AG09309 (cell line): ENCODE data around the gene OSBPL7.

ENCODE experiments used
- DNase-seq: peaks from one replicate; pipeline ENCODE4 v3.0.0-alpha.2; 2010; ENCODE audit warnings: low read depth
- H3K4me3 ChIP-seq: 2 replicates; pipeline ENCODE4 v1.5.1; 2011; ENCODE audit warnings: mild to moderate bottlenecking, low read depth, low read length, moderate library complexity; ENCODE audit not compliant: control insufficient read depth
- CTCF ChIP-seq: IDR thresholded peaks from 2 replicates; pipeline ENCODE4 v1.5.1; 2011; ENCODE audit warnings: mild to moderate bottlenecking, low read depth, low read length, inconsistent platforms; ENCODE audit not compliant: insufficient read depth, control insufficient read depth; ENCODE audit errors: missing control alignments

OSBPL7 gene

DNA sequence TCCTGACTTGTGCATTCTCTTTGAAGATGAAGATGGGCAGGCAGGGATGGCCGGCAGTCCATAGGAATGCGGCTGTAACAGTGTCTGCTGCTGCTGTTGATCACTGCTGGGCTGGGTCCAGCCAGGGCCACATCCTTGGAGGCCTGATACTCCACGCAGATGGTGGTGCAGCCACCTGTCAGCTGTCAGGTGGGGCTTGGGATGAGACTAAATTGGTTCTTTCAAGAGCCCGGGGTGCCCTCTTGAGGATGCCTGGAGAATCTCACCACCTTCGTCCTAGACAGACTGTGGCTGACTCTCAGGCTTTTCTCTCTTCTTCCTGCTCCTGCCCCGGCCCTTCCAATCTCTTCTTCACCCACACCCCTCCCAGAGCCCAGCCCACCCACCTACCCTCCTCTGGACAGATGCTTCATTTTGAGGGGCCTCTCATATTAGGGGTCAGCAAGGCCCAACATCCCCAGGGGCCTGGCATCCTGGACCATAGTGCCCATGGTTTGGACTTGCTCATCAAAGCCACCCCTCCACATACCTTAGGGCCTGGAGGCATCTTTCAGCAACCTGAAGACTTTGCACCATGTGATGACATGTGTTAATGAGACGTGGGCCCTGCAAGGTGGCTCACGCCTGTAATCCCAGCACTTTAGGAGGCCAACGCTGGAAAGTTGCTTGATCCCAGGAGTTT is 19.1 kb downstream of the OSBPL7 start:
- H3K4me3 ChIP-seq = no peak overlapping the region
- TF ChIP-seq CTCF = peak; percentile 66
- peak; percentile 2 for DNase-seq

- no peak for DNase-seq
- TF ChIP-seq CTCF = no peak
These were observed 19.7 kb downstream of the OSBPL7 start for GRCh38 chr17:47801906-47802305.

GRCh38 chr17:47801176-47801765 is 20.3 kb downstream of the OSBPL7 start:
- H3K4me3 ChIP-seq = no peak overlapping the region
- no peak for DNase-seq
- TF ChIP-seq CTCF = no peak

More at GRCh38 chr17:47801906-47802305, 19.7 kb downstream of the OSBPL7 start:
- H3K4me3 ChIP-seq = no peak overlapping the region

GRCh38 chr17:47800686-47801085 is 20.9 kb downstream of the OSBPL7 start:
- TF ChIP-seq CTCF = no peak
- H3K4me3 ChIP-seq = no peak overlapping the region
- DNase-seq = no peak

GRCh38 chr17:47797797-47798196 is 23.8 kb downstream of the OSBPL7 start:
- TF ChIP-seq CTCF = no peak
- DNase-seq = no peak
- no peak overlapping the region for H3K4me3 ChIP-seq

DNA sequence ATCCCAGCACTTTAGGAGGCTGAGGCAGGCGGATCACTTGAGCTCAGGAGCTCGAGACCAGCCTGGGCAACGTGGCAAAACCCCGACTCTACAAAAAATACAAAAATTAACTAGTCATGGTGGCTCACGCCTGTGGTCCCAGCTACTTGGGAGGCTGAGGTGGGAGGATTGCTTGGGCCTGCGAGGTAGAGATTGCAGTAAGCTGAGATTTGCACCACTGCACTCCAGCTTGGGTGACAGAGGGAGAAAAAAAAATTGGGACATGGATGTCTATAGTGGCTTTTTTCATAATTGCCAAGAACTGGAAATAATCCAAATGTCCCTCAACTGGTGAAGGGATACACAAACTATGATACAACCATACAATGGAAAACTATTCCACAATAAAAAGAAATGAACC is 28.6 kb downstream of the OSBPL7 start:
- TF ChIP-seq CTCF = no peak
- no peak overlapping the region for H3K4me3 ChIP-seq
- no peak for DNase-seq
